Adipocyte (in vitro differentiated cells): ENCODE data around the gene NIN.

Experiments used
- DNase-seq: peaks from one replicate; pipeline ENCODE4 v3.0.0-alpha.2; 2015; ENCODE audit warnings: low read depth
- H3K27me3 ChIP-seq: replicated peaks from 2 replicates; pipeline ENCODE4 v1.7.0; 2013; ENCODE audit warnings: mild to moderate bottlenecking, low read length, moderate library complexity; ENCODE audit not compliant: control insufficient read depth, insufficient read depth
- H3K36me3 ChIP-seq: 2 replicates; pipeline ENCODE4 v1.7.0; 2013; ENCODE audit warnings: low read length, mild to moderate bottlenecking, moderate library complexity; ENCODE audit not compliant: control insufficient read depth, insufficient read depth, severe bottlenecking
- H3K4me1 ChIP-seq: 2 replicates; pipeline ENCODE4 v1.7.0; 2013; ENCODE audit warnings: mild to moderate bottlenecking, low read length, moderate library complexity; ENCODE audit not compliant: control insufficient read depth, insufficient read depth
- H3K4me3 ChIP-seq: 2 replicates; pipeline ENCODE4 v1.7.0; 2013; ENCODE audit warnings: mild to moderate bottlenecking, low read length, moderate library complexity
- H3K9ac ChIP-seq: 2 replicates; pipeline ENCODE4 v1.7.0; 2013; ENCODE audit warnings: mild to moderate bottlenecking, low read length, moderate library complexity
- H3K9me3 ChIP-seq: 2 replicates; pipeline ENCODE4 v1.7.0; 2013; ENCODE audit warnings: mild to moderate bottlenecking, low read length, moderate library complexity; ENCODE audit not compliant: control insufficient read depth

Gene NIN

GRCh38 chr14:50837850-50838470 lies 7.0 kb upstream of the NIN start:
- H3K9ac ChIP-seq, result no peak overlapping the region
- H3K27me3 ChIP-seq, result no peaks in the 10 kb centered on the region
- no peak for DNase-seq
- no peaks in the 10 kb centered on the region for H3K9me3 ChIP-seq
- H3K36me3 ChIP-seq, result no peaks in the 10 kb centered on the region
- H3K4me1 ChIP-seq, result no peaks in the 10 kb centered on the region
- H3K4me3 ChIP-seq, result no peak overlapping the region

GRCh38 chr14:50837271-50837670 lies 6.3 kb upstream of the NIN start:
- H3K4me3 ChIP-seq, result no peak overlapping the region
- H3K9ac ChIP-seq, result no peak overlapping the region
- H3K9me3 ChIP-seq, result no peaks in the 10 kb centered on the region
- no peaks in the 10 kb centered on the region for H3K4me1 ChIP-seq
- no peaks in the 10 kb centered on the region for H3K27me3 ChIP-seq
- DNase-seq, result no peak
- no peaks in the 10 kb centered on the region for H3K36me3 ChIP-seq

GRCh38 chr14:50836515-50836914 lies 5.6 kb upstream of the NIN start:
- H3K9me3 ChIP-seq, result no peaks in the 10 kb centered on the region
- no peak overlapping the region for H3K9ac ChIP-seq

GRCh38 chr14:50835280-50835679 lies 4.3 kb upstream of the NIN start:
- H3K36me3 ChIP-seq, result no peaks in the 10 kb centered on the region
- H3K27me3 ChIP-seq, result no peaks in the 10 kb centered on the region
- no peaks in the 10 kb centered on the region for H3K9me3 ChIP-seq
- H3K9ac ChIP-seq, result no peak overlapping the region
- H3K4me1 ChIP-seq, result peaks cover 8% of the 10 kb centered on the region
- no peak for DNase-seq
- H3K4me3 ChIP-seq, result no peak overlapping the region

More at GRCh38 chr14:50836515-50836914, 5.6 kb upstream of the NIN start:
- Histone ChIP-seq H3K4me1 (peaks cover 7% of the 10 kb centered on the region), H3K36me3 (no peaks in the 10 kb centered on the region), H3K4me3 (no peak overlapping the region), H3K27me3 (no peaks in the 10 kb centered on the region)
- no peak for DNase-seq

- DNase-seq, result no peak
- Histone ChIP-seq H3K27me3 (no peaks in the 10 kb centered on the region), H3K9me3 (no peaks in the 10 kb centered on the region), H3K4me3 (no peak overlapping the region), H3K9ac (no peak overlapping the region), H3K36me3 (no peaks in the 10 kb centered on the region), H3K4me1 (peaks cover 9% of the 10 kb centered on the region)
Observed at GRCh38 chr14:50834802-50835276, 3.9 kb upstream of the NIN start.

- DNase-seq, result no peak
- no peak overlapping the region for H3K4me3 ChIP-seq
- H3K36me3 ChIP-seq, result no peaks in the 10 kb centered on the region
- no peaks in the 10 kb centered on the region for H3K27me3 ChIP-seq
- H3K9me3 ChIP-seq, result no peaks in the 10 kb centered on the region
- no peak overlapping the region for H3K9ac ChIP-seq
- peaks cover 24% of the 10 kb centered on the region for H3K4me1 ChIP-seq
Observed at GRCh38 chr14:50832935-50833630, 2.1 kb upstream of the NIN start.

- no peak for DNase-seq
- peaks cover 24% of the 10 kb centered on the region for H3K4me1 ChIP-seq
- no peaks in the 10 kb centered on the region for H3K9me3 ChIP-seq
- no peaks in the 10 kb centered on the region for H3K27me3 ChIP-seq
- peak overlapping the region; percentile 89 for H3K9ac ChIP-seq
- H3K36me3 ChIP-seq, result no peaks in the 10 kb centered on the region
- peak overlapping the region; percentile 93 for H3K4me3 ChIP-seq
Observed at GRCh38 chr14:50831726-50832168, 785 bp upstream of the NIN start.

GRCh38 chr14:50830044-50830931 lies 674 bp downstream of the NIN start:
- Histone ChIP-seq H3K4me3 (peak overlapping the region; percentile 93), H3K4me1 (peaks cover 24% of the 10 kb centered on the region), H3K36me3 (no peaks in the 10 kb centered on the region), H3K9ac (peak overlapping the region; percentile 89), H3K9me3 (no peaks in the 10 kb centered on the region), H3K27me3 (no peaks in the 10 kb centered on the region)
- peak; percentile 68 for DNase-seq

GRCh38 chr14:50829489-50830043 lies 1.4 kb downstream of the NIN start:
- peak overlapping the region; percentile 78 for H3K9ac ChIP-seq
- peak overlapping the region; percentile 93 for H3K4me3 ChIP-seq
- no peak for DNase-seq
- H3K36me3 ChIP-seq, result no peaks in the 10 kb centered on the region
- no peaks in the 10 kb centered on the region for H3K27me3 ChIP-seq
- H3K4me1 ChIP-seq, result peaks cover 24% of the 10 kb centered on the region
- no peaks in the 10 kb centered on the region for H3K9me3 ChIP-seq

GRCh38 chr14:50828721-50829488 lies 2.1 kb downstream of the NIN start:
- H3K4me1 ChIP-seq, result peaks cover 26% of the 10 kb centered on the region
- H3K36me3 ChIP-seq, result no peaks in the 10 kb centered on the region
- peak overlapping the region; percentile 93 for H3K4me3 ChIP-seq
- no peaks in the 10 kb centered on the region for H3K27me3 ChIP-seq
- H3K9me3 ChIP-seq, result no peaks in the 10 kb centered on the region
- no peak overlapping the region for H3K9ac ChIP-seq
- no peak for DNase-seq
